GM19397 (cell line): ENCODE measurements around the gene GIMAP1.

Experiments used
- ATAC-seq: cut with Tn5 transposase; IDR thresholded peaks from one replicate; pipeline ENCODE4 v1.9.1; 2021; ENCODE audit warnings: mild to moderate bottlenecking, moderate library complexity; ENCODE audit not compliant: unreplicated experiment

GIMAP1 gene

DNA sequence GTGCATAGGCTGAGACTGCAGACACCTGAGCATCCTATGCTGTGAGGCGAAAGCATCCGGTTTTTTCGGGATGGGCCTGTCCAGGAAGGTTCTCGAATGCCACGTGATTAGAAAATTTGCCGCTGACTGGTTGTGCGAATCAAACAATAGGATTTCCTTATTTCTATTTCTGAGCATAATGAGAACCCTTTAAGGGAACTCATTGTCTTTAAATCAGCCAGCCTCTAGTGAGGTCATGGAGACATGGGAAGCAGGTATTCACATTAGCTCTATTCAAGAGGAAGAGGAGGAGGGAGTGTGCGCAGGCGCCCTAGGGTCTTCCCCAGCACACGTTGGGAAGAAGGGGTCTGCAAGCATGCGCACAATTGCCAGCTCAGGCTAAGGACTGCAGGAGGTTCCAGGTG, 5.6 kb downstream of the GIMAP1 start:
- ATAC-seq = no peak

DNA sequence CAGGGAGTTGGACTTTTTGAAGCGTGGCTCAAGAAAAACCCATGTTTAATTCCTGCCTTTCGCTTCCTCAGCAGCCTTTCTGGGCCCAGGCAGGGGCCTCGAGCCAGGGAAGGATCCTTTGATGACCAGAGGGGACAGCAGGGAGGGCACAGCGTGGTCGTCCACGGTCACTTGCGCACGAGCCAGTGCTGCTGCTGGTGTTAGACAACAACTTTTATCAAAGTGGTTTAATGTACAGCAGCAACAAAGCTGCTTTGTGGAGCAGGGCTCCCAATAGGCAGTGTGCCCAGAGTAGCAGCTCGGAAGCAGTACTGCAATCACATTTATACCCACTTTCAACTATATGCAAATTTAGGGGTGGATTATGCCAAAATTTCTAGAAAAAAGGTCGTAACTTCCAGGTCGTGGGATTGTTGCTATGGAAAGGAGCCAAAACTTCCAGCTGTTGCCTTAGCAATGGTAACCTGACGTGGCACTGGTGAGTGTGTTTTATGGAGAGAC, 6.1 kb downstream of the GIMAP1 start:
- ATAC-seq = no peak

DNA sequence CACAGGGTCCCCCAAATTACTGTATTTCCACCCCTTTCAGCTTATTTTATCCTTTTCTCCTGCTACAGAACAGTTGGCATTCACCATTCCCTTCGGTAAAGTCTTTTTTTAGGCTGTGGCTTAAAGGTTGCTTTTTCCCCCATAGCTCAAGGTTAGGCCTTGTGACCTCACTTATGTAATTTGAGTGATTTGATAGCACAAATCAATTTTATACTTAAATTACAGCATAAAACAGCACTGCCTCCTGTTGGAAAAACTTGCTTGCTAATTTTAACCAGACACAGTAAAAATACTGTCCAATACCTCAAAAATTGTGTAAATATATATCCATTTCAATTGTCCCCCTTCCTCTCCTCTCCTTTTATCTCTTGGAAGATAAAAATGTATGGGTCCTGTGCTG, 7.1 kb downstream of the GIMAP1 start:
- ATAC-seq = no peak

DNA sequence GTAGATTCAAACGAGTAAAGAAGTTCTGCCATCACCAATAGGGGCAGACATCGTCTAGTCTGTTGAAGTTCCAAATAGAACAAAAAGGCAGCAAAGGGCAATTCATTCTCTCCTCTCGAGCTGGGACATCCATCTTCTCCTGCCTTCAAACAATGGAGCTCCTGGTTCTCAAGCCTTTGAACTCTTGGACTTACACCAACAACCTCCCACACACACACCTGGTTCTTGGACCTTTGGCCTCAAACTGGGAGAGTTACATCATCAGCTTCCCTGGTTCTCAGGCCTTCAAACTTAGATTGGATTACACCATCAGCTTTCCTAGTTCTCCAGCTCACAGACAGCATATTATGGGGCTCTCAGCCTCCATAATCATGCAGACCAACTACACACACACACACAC, 11.0 kb downstream of the GIMAP1 start:
- no peak for ATAC-seq

DNA sequence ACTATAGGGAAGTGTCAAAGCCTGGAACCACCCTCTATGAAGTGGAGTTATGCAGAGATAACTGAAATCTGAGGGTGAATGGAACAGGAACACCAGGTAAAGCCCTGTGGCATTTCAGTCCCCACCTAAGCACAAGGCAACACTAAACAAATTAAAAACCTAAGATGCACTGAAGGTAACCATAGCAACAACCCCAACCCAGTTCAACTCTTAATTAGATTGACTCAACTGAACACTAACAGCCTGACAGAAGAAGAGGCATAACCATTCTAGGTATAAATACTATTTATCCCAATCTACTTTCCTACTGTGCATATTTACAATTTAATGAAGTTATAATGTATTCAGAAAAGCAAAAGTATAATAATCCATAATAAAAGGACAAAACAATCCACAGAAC, 11.6 kb downstream of the GIMAP1 start:
- ATAC-seq = no peak

DNA sequence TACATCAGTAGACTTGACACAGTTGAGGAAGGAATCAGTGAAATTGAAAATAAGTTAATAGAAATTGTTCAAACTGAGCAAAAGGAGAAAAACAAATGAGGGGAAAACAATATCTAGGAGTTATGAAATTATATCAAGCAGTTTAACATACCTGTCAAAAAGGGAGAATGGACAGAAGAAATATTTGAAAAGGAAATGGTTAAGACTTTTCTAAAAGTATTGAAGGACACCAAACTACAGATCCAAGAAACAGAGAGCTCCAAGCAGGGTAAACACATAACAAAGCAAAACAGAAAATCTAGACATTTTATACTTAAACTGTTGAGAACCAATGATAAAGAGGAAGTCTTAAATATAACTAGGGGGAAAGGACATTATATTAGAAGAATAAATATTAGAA, 12.2 kb downstream of the GIMAP1 start:
- no peak for ATAC-seq

DNA sequence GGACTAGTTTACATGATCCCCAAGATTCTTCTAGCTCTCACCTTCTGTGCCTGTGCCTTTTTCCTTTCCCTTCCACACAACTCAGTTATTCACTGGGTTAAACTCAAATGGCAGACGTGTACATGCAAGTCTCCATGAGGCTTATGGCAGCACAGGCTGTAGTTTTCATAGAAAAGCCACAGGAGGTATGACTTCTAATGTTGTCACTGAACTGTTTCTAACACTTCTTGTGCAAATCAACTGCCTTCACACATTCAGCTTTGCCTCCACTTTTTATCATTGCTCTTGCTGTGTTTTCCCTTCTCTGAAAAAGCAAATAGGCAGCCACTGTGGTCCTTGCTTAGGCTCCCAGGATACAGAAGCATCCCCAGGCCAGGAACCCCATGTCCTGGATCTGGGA, 15.5 kb downstream of the GIMAP1 start:
- ATAC-seq = no peak

DNA sequence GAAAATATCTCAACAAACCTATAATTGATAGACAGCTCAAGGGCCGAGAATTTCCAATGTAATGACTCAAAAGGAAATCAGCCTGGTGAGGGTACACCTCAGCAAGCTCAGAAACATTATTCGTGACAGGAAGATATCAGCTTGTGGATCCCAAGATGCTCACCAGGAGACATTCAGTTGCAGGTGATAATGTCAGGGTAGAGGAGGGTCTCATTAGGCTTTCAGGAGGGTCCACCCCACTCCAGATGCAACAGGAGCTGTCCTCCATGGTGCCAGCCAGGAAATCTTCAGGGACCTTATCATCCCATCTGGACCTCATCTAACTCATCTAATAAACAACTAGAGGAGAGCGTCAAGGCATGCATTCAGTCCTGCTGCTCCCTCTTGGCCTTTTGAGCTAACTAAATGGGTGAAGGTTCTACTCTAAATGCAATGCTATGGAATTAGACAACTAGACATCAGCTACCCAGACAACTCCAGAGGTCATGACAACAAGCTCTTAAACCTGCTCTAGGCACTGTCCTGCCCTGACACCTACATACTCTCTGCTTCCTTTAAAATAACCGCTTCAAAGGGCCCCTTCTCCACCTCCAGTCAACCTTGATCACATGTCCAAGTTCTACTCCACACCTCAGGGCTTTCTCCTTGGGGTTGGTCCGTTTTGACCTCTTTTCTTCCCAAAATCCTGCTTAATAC, 16.5 kb downstream of the GIMAP1 start:
- ATAC-seq = no peak

DNA sequence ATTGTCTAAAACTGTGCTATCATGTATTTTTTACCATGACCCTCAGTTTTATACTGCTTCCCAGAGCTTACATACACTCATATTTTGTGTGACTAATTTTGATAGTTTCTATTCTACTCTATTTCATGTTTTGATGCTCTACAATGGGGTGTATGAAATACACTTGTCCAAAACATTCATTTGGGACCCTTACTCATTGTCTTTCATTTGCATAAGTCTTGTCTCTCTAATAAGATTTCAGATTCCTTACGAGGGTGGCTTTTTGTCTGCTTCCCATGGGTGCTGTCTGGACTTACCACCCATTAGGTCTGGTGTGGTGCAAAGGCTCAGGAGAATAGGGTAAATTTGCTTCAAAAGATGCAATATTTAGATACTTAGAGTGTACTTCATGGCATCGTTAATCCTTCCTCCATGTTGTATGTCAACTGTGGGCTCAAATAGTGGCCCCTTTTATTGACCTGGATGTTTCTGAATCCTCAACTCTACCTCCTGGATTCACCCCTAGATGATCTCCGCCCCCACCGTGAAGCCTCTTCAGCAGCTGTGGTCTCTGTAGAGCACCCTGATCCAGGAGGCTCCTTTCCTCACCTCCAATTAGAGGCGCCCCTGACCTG, 17.2 kb downstream of the GIMAP1 start:
- no peak for ATAC-seq

DNA sequence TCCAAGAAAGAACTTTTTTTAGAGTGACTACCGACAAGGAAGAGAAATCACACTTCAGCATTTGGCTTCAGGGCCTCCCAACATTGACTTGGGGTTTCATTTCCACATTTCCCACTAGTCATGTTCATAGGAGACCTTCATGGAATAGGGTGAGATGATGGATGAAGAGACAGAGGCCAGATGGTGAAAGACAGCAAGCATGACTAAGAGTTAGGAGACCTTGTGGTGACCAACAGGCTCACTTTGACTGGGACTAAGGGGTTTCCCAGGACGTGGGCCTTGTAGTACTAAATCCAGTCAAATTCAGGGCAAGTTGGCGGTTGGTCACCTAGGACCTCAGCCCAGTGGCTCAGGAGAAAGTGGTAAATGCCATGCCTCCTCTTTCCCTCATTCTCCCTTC, 17.8 kb downstream of the GIMAP1 start:
- ATAC-seq = no peak

DNA sequence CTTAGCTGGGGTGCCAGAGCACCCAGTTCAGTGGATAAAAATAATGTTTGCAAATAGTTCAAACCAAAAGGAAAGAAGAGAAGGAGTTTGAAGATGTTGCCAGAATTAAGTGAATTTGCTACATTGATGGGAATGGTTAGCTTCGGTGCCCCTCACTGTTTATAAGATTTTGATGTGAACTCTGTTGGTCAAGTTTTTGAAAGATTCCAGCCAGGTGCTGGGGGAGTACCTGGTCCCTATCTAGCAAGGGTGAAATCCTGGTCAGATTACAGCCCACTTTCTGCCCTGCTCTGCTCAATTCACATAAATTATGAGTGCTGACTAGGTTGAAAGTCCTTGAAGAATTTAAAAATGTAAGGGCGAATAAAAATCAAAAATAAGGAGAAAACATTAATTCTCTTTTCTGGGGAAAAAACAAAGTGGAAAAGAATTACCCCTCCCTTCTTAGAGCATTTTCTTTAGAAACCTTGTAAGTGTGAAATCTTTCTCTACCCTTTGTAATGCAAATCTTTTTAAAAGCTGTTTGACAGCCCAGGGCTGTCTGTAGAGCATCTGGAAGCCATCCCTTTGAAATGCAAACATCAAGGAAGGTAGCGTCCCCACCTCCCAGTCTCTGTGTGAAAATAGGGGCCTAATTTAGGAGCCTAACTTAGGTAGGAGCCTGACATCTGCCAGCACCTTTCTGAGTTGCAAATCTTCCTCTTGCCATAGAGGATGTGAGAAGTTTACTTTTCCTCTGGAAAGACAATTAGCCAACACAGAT, 19.4 kb downstream of the GIMAP1 start:
- no peak for ATAC-seq

DNA sequence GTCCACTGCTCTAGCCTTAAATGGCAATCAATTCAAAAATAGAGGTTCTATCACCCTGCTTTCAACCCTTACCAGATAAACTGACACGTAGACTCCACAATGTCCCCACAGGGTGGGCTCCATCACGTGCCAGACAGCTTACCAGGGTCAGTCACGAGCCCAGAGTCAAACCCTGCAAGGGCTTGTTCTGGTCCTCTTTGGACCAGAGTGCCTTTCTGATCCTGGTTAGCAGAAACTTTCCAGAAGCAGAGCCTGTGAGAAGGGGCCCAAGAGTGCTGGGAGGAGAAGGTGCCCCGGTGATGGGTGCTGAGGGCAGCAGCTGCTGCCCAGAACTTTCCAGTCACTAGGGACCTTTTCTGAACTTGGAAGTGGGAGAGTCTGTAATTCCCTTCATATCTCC, 20.5 kb downstream of the GIMAP1 start:
- ATAC-seq = peak; percentile 11

DNA sequence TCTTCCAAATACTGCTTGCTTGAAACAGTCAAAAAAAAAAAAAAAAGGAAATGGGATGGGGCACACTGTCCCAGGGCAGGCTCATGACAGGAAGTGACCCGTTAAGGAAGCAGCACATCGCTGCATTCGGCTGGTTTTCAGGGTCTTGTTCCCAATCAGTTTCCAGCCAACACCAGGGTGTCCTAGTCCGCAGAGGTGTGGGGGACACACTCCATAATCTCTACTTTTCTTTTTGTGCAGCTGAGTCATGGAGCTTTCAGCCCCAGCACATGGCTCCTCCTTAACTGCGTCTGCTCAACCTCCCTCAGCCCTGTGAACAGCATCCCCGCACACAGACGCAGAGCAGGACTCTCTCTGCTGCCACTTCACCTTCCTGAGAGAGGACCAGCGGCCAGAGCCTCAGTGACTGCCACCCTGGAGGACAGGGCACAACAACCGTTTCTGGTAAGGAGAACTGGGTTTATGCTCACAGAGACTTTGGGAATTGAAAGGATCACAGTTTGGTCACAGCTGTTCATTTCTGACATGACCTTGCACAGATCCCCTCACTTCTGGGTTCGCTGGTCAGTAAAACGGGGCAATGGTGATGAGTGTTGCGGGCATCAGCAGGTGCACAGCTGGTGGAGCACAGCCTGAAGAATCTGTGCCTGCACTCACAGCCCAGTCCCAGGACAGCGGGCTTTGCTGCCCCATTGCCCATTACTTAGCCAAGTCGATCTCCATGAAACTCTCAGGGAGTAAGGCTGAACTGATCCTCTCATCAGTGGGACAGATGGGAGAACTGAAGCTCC, 21.0 kb downstream of the GIMAP1 start, which contains the start of gene GIMAP5:
Gene GIMAP5, plus strand, starts transcription at position 154 of the 791 bp plus-strand sequence. CDS start 3,467 bp downstream, outside the sequence.
- ATAC-seq = peak; percentile 64

DNA sequence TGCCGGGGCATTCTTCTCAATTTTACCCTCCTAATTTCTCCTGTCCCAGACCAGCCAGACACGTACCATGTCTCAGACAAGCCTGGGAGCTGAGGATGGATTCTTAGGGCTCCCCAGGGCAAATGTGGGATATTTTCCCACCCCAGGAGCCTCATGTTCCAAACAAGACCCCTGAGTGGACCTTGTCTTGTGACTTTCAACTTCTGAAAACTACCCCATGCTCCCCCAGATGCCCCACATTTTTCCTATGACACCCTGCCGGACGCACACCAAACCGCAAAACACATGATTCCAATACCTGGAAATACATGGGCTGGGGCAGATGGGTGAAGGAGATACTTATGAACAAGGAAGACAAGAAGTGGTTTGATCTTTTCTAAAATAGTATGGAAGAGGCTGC, 21.7 kb downstream of the GIMAP1 start:
- no peak for ATAC-seq

DNA sequence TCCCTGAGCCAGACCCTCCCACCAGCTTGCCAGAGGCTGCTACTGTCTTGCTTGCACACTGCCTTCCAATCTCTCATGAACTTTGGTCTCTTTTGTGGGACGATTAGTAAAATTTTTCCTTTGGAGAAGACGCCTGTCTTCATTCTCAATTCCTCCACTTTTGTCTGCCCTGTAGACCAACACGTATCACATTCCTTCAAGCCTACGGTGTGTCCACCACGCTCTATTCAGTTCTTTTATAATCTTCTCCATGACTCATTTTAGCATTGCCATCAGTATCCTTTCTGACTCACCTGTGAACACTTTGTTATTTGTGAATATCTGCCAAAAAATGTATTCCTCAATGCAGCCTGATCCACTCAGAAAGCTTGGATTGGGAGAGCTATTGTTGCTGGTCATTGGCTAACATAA, 22.2 kb downstream of the GIMAP1 start:
- no peak for ATAC-seq

DNA sequence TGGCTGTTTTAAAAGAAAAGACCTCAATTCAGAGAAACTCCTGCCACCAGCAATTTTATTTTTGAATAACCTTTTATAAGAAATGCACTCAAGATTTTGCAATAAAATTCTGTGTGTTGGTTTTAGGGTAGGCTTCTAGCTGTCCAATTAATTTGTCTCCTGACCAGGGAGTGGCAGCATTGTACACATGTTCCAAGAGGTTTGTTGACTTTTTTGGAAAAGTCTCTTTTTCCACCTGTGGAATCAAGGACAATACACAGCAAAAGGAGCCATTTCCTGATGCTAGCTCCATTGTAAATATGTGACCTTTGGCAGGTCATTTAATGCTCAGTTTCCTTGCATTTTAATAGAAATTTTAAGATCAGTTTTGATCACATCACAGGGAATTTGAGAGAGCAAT, 22.6 kb downstream of the GIMAP1 start:
- ATAC-seq = no peak

DNA sequence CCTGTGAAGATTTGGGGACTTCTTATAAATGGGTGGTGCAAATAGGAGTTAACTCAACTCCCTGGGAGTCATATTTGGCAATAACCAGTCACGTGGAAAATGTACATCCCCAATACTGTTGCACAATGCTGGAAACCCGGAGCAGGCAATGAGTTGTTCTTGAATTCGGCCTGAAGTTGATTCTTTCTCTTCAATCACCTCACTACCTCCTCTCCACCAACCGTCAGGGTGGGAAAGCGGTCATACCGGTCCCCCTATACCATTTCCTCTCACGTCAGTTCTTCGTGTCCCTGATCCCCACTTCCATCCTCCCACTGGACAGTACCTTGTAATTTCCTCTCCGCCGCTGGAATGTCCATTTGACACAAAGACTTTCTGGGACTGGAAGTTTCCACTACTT, 23.6 kb downstream of the GIMAP1 start:
- ATAC-seq = no peak

DNA sequence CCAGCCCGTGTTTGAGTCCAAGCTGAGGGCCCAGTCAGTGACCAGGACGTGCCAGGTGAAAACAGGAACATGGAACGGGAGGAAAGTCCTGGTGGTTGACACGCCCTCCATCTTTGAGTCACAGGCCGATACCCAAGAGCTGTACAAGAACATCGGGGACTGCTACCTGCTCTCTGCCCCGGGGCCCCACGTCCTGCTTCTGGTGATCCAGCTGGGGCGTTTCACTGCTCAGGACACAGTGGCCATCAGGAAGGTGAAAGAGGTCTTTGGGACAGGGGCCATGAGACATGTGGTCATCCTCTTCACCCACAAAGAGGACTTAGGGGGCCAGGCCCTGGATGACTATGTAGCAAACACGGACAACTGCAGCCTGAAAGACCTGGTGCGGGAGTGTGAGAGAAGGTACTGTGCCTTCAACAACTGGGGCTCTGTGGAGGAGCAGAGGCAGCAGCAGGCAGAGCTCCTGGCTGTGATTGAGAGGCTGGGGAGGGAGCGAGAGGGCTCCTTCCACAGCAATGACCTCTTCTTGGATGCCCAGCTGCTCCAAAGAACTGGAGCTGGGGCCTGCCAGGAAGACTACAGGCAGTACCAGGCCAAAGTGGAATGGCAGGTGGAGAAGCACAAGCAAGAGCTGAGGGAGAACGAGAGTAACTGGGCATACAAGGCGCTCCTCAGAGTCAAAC, 26.0 kb downstream of the GIMAP1 start:
- ATAC-seq = no peak

DNA sequence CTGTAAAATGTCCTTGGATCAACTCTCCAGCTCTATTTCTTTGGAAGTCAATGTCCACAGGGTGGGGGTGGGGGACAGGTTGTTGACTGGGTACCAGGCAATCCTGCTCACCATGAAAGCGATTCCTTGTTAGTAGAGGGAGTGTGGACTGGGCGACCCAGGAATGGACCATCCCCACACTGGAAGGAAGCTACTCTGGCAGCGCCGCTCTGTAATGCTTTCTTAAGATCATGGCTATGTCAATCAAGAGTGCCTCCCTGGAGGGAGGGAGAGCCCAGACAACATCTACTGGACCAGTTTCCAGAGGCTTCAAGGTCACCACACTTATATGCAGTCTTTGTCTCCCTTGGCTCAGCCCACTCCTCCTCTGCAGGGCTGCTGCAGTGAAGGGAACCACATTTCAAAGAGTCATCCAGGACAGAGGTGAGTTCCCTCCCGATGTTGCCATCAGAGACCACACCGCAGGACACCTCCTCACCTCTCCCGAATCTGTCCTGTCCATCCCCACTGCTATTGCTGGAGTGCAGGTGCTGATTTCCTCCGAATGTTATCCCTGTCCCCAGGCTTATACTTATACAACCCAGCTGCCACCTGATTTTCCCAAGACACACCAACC, 27.7 kb downstream of the GIMAP1 start:
- ATAC-seq = no peak

DNA sequence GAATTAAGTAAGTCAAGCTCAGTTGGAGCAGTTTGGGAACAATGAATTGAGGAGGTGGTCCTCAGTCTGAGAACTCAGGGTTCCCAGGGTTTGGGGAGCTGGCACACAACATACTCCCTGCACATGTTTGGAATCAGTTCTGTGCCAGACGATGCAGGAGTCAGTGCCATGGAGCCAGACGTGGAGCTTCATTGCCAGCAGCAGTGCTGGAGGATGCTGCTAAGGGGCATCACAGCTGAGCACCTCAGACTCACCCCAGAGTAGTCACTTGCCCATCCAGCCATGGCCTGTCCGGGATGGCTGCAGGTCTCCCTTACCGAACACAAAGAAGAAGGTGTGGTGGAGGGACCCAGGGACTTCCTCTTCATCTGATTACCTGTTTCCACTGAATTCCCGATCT, 28.7 kb downstream of the GIMAP1 start:
- ATAC-seq = no peak
